NCI-H82 (cell line): Measurements from ENCODE around the gene PTPN3.
"Not testable (repeated sequence)": the region's sequence is repeated elsewhere in the genome, so short reads cannot be mapped to it uniquely, and the experiment has no call there.

Experiments used
- DNase-seq: peaks from one replicate; lab custom pipeline; 2025; lab: John Stamatoyannopoulos, UW

Gene PTPN3, protein sequence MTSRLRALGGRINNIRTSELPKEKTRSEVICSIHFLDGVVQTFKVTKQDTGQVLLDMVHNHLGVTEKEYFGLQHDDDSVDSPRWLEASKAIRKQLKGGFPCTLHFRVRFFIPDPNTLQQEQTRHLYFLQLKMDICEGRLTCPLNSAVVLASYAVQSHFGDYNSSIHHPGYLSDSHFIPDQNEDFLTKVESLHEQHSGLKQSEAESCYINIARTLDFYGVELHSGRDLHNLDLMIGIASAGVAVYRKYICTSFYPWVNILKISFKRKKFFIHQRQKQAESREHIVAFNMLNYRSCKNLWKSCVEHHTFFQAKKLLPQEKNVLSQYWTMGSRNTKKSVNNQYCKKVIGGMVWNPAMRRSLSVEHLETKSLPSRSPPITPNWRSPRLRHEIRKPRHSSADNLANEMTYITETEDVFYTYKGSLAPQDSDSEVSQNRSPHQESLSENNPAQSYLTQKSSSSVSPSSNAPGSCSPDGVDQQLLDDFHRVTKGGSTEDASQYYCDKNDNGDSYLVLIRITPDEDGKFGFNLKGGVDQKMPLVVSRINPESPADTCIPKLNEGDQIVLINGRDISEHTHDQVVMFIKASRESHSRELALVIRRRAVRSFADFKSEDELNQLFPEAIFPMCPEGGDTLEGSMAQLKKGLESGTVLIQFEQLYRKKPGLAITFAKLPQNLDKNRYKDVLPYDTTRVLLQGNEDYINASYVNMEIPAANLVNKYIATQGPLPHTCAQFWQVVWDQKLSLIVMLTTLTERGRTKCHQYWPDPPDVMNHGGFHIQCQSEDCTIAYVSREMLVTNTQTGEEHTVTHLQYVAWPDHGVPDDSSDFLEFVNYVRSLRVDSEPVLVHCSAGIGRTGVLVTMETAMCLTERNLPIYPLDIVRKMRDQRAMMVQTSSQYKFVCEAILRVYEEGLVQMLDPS

GRCh38 chr9:109498195-109499092, at the start of gene PTPN3:
Gene PTPN3 (minus strand): TSS chr9:109498307. CDS start chr9:109463434, 34,873 bp downstream.
- DNase-seq, result peak; percentile 19

DNA sequence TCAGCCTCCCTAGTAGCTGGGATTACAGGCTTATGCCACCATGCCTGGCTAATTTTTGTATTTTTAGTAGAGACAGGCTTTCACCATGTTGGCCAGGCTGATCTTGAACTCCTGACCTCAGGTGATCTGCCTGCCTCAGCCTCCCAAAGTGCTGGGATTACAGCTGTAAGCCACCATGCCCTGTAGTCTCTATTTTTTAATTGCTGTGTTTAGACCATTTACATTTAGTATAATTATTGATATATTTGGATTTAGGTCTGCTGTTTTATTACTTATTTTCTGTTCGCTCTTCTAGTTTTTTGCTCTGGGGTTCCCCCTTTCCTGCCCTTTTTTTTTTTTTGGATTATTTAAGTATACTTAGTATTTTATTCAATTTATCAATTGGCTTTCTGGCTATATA, 46.8 kb upstream of the PTPN3 start:
- DNase-seq, result not testable (repeated sequence)

GRCh38 chr9:109542922-109543321, 44.8 kb upstream of the PTPN3 start:
- DNase-seq, result no peak

DNA sequence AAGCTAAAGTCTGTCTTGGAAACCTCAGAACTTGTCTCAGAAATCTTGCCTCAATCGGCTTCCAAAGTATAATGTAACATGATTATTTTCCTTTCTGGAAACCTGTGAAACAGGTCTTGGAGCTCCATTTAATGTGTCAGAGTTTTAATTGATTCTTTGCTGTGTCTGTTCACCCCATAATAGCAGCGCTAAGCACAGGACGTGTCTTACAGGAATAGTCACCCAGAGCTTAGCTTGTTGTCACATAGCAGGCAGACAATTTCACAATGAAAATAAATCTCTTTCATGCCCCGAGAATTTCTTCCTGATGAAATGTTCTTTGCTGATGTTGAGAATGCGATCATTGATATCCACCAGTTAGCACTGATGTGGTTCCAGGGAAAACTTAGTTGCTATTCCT, 40.2 kb upstream of the PTPN3 start:
- DNase-seq, result no peak

DNA sequence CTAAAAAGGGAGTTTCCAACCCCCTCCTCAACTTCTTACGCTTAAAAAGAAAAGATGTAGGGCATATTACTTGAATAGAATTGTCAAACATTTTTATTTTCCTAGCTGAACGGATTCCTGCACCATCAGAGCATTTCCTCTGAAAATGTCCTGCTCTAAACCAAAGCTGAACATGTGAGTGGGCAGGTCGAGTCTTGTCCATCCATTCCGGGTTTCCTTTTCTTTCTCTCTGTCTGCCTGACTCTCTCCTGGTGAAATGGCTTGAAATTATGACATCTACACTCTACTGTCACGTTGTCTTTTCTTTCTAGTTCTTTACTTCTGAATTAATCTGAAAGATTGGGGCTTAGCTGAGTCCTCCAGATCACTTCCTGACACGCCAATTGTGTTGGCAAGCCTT, 39.2 kb upstream of the PTPN3 start:
- no peak for DNase-seq

DNA sequence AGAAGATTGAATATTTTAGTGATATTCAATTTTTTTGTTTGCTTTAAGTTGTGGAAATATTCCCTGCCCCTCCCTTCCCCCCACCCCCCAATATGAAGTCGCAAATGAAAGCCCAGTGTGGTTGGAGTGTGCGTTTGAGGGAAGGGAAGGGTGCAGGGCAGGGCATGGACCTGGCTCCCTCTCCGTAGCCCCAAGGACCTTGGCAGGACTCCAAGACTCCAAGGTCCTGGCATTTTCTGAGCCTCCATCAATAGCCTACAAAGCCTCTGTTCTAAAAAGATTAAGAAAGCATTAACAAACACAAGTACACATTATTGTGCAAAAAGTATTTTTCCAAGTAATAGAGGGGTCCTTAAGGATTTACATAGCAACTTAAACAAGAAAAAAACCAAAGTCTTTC, 38.8 kb upstream of the PTPN3 start:
- peak; percentile 3 for DNase-seq

- DNase-seq, result peak; percentile 29
These were observed 37.3 kb upstream of the PTPN3 start for GRCh38 chr9:109535365-109535764.

GRCh38 chr9:109534151-109534550, 36.0 kb upstream of the PTPN3 start:
- no peak for DNase-seq

DNA sequence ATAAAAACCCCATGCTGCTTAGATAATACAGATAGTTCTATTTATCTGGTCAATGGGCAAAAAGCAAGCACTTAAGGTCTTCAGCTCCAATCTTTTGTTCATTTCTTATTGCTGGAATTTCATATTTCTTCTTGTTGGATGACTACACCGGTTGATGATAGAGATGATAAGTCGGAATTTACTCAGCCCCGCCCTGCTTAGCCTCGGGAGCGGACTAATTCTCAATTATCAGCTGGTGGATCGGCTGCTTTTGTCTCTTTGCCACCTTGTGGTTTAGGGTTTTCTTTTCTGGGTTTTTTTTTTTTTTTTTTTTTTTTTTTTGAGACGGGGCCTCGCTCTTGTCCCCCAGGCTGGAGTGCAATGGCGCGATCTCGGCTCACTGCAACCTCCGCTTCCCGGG, 34.5 kb upstream of the PTPN3 start:
- not testable (repeated sequence) for DNase-seq

GRCh38 chr9:109522106-109522505, 24.0 kb upstream of the PTPN3 start:
- no peak for DNase-seq

- peak; percentile 89 for DNase-seq
These were observed 22.5 kb upstream of the PTPN3 start for GRCh38 chr9:109520475-109521132.

- DNase-seq, result no peak
These were observed 21.3 kb upstream of the PTPN3 start for GRCh38 chr9:109519366-109519765.

DNA sequence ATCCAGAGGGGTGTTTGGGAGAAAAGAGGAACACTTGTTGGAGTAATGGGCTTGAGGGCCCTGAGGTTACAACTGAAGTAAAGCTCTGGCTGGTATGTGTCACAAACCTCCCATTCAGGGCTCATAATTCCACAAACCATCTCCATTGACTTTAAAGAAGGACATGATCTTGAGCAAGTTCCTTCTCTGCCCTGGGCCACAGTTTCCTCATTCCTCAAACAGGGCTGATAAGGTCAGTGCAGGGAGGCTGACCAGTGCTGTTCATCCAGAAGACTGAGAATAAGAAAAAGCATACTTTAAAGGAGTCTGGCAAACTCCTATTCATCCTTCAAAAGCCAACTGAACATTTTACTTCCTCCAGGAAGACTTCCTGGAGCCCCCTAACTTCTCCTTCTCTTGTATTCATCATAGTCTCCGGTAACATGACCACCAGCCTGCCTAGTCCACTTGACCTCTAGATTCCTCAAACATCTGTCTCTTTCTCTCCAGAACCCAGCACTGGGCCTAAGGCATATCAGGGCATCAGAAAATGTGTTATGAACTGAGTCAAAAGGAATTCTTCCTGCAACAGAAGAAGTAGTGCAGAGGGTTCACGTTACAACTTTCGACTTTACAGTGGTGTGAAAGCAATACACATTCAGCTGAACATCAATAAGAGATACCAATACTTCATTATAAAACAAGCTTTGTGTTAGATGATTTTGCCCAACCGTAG, 20.7 kb upstream of the PTPN3 start:
- DNase-seq, result no peak

GRCh38 chr9:109517901-109518377, 19.8 kb upstream of the PTPN3 start:
- DNase-seq, result no peak

- DNase-seq, result no peak
These were observed 15.8 kb upstream of the PTPN3 start for GRCh38 chr9:109513871-109514270.

DNA sequence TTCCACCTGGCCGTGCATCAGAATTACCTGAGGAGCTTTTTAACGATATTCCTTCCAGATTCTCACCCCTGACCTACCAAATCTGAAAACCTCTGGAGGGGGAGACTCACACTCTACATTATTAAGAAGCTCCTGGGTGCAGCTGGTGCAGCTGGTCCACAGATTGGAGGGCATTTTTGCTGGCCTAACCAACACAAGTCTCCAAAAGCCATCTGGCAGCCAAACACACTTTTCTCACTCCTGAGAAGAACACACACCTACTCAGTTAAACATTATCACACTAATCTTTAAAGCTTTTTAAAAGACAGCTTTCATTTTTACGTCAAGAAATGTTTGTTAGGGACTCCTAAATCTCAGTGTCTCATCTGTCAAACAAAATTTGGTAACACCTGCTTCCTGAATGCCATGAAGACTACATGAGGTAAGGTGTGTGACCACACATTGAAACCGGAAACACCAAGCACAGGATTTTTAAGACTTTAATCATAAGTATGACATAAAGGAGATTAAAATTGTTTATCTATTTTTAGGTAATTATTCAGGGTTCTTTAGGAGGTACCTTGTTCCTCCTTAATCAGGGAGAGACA, 14.2 kb upstream of the PTPN3 start:
- peak; percentile 20 for DNase-seq

GRCh38 chr9:109510506-109510905, 12.4 kb upstream of the PTPN3 start:
- no peak for DNase-seq

DNA sequence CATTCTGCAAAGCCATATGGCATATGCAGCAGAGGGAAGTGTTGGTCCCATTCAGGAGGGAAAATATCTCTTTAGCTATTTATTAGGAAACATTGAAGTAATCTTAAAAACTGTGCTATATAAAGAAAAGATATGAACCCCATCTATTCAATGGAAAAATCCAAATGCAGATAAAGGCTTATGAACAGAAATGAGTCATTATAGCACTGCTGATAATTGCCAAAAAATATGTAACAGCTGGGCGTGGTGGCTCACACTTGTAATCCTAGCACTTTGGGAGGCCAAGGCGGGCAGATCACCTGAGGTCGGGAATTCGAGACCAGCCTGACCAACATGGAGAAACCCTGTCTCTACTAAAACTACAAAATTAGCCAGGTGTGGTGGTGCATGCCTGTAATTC, 11.9 kb upstream of the PTPN3 start:
- DNase-seq, result not testable (repeated sequence)

GRCh38 chr9:109509611-109510010, 11.5 kb upstream of the PTPN3 start:
- DNase-seq, result no peak

DNA sequence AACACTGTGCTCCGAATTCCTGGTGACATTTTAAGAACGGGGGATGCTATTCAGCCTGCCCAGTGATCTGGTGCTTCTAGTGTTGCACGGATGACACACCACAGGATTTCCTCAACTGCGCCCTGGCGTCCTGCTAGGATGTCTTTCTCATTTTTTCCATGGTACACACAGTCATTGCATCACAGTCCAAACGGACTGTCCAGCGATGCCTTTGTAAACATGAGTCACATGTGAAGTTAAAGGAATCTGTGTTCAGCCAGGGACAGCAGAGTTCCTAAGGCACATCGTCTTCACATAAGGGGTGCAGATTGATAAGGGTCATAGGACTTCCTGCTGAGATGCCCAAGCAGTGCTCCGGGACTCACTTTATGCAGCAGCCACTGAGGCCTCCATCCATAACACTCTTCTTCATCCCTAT, 9.3 kb upstream of the PTPN3 start:
- DNase-seq, result no peak
